AG04449 (cell line): ENCODE data around the gene DTNBP1.
A peak's percentile ranks its signal among the peaks of the same experiment; 100 is the strongest.

ENCODE experiments used
- CTCF ChIA-PET: fragments of 350-600 bp; formaldehyde crosslinking; extraction: SDS; loops from one replicate; lab custom pipeline; 2021; ENCODE audit warnings: antibody characterized with exemption; lab: Yijun Ruan, JAX
- POLR2A ChIA-PET: fragments of 400-600, 350-600 bp; formaldehyde crosslinking; extraction: SDS; loops from one replicate; lab custom pipeline; 2020; ENCODE audit warnings: antibody characterized with exemption, inconsistent platforms; lab: Yijun Ruan, JAX
- DNase-seq: peaks from one replicate; pipeline ENCODE4 v3.0.0-alpha.2; 2010; ENCODE audit warnings: low read depth, low spot score
- H3K4me3 ChIP-seq: 2 replicates; pipeline ENCODE4 v1.5.1; 2011; ENCODE audit warnings: low read depth, mild to moderate bottlenecking, control low read depth, low read length
- CTCF ChIP-seq: IDR thresholded peaks from one replicate; pipeline ENCODE4 v1.5.1; 2011; ENCODE audit warnings: mild to moderate bottlenecking, moderate library complexity, low read length, control low read depth, inconsistent platforms; ENCODE audit not compliant: insufficient read depth; ENCODE audit errors: missing control alignments

DTNBP1 gene

DNA sequence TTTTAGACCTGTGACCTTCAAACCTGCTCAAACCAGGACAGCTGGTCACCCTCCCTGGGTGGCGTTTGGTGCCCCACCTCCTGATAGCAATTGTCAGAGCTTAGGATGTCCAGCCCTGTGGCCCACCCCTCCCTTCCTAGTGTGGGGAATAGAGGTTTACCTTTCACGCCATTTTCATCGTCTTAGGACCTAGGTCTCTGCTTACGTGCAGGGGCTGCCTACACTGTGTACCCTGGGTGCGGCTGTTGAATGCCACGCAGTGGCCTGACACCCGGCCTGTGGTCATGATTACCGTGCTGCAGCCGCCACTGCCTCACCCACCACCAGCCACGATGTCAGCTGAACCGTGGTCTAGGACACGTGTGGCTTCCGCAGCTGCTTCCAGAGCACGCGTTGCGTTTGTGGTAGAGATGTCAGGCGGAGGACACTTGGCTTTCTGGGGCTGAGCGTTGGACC is 157.3 kb downstream of the DTNBP1 start:
- no peak for TF ChIP-seq CTCF
- H3K4me3 ChIP-seq = peak overlapping the region; percentile 48
- ChIA-PET CTCF (interaction anchor here (1.3 to 1.7 kb wide), 5 partner anchors 9 to 1376 kb away, joined by 3 to 10 read pairs (median 4); no protein-coding TSS in a partner anchor), POLR2A (no interaction called here)
- DNase-seq = no peak

- peak overlapping the region; percentile 48 for H3K4me3 ChIP-seq
- CTCF ChIA-PET = interaction anchor here (0.9 to 1.7 kb wide), 6 partner anchors 10 to 119 kb away, joined by 3 to 10 read pairs (median 3); no protein-coding TSS in a partner anchor
- no peak for TF ChIP-seq CTCF
- POLR2A ChIA-PET = no interaction called here
- peak; percentile 93 for DNase-seq
Measured at GRCh38 chr6:15504581-15505350, 158.1 kb downstream of the DTNBP1 start.

DNA sequence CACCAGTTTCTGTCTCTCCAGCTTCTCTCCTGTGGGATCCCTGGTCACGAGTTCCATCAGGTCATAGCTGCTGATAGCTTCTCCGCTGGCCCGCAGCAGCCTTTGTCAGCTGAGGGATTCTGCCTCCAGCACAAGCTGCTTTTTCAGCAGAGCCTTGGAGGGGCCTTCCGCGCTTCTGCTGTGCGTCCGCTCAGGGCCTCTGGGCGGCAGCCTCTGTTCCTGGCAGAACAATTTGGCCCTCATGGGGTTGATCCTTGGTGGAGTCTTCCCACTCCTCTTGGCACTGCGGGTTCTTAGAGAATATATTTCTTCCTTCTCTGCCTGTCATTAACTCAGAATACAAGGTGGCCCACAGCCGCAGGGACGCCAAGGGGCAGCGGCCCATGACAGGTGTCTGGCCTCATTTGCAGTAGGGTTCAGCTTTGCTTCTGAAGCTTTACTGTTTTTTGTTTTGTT is 158.8 kb downstream of the DTNBP1 start:
- POLR2A ChIA-PET = no interaction called here
- TF ChIP-seq CTCF = no peak
- CTCF ChIA-PET = interaction anchor here (0.9 to 1.7 kb wide), 8 partner anchors 10 to 702 kb away, joined by 3 to 10 read pairs (median 3); no protein-coding TSS in a partner anchor
- no peak for DNase-seq
- H3K4me3 ChIP-seq = no peak overlapping the region; the same call in 1 of the 2 replicates

GRCh38 chr6:15503346-15503680 is 159.5 kb downstream of the DTNBP1 start:
- no peak for DNase-seq
- no peak for TF ChIP-seq CTCF
- ChIA-PET CTCF (interaction anchor here (0.8 to 1.6 kb wide), 3 partner anchors 11 to 702 kb away, joined by 3 to 6 read pairs (median 3); no protein-coding TSS in a partner anchor), POLR2A (no interaction called here)
- H3K4me3 ChIP-seq = no peak overlapping the region

- ChIA-PET POLR2A (no interaction called here), CTCF (interaction anchor here (0.8 to 1.6 kb wide), 3 partner anchors 11 to 703 kb away, joined by 3 to 6 read pairs (median 3); no protein-coding TSS in a partner anchor)
- no peak for TF ChIP-seq CTCF
- no peak overlapping the region for H3K4me3 ChIP-seq
- no peak for DNase-seq
Measured at GRCh38 chr6:15502446-15503345, 160.1 kb downstream of the DTNBP1 start.
